Ishikawa (cell line): ENCODE results near the gene DICER1.

Source experiments
- CEBPB ChIP-seq: IDR thresholded peaks from 2 replicates; pipeline ENCODE4 v1.6.1; 2012
- CREB1 ChIP-seq: IDR thresholded peaks from 2 replicates; pipeline ENCODE4 v1.6.1; 2012; ENCODE audit warnings: low read depth
- EGR1 ChIP-seq: IDR thresholded peaks from 2 replicates; pipeline ENCODE4 v1.6.1; 2012
- EP300 ChIP-seq: IDR thresholded peaks from 2 replicates; pipeline ENCODE4 v1.6.1; 2012; ENCODE audit warnings: borderline replicate concordance
- FOXM1 ChIP-seq: IDR thresholded peaks from 2 replicates; pipeline ENCODE4 v1.6.1; 2012; ENCODE audit warnings: low read depth, borderline replicate concordance
- NFIC ChIP-seq: IDR thresholded peaks from 2 replicates; pipeline ENCODE4 v1.6.1; 2012
- RAD21 ChIP-seq: IDR thresholded peaks from 2 replicates; pipeline ENCODE4 v1.6.1; 2012; ENCODE audit warnings: low read depth
- TAF1 ChIP-seq: IDR thresholded peaks from 2 replicates; pipeline ENCODE4 v1.6.1; 2012; ENCODE audit warnings: low read depth, mild to moderate bottlenecking
- TCF12 ChIP-seq: IDR thresholded peaks from 2 replicates; pipeline ENCODE4 v1.6.1; 2012; ENCODE audit warnings: low read depth
- TEAD4 ChIP-seq: IDR thresholded peaks from 2 replicates; pipeline ENCODE4 v1.6.1; 2012
- USF1 ChIP-seq: IDR thresholded peaks from 2 replicates; pipeline ENCODE4 v1.6.1; 2012
- YY1 ChIP-seq: IDR thresholded peaks from 2 replicates; pipeline ENCODE4 v1.6.1; 2012; ENCODE audit warnings: low read depth
- ZBTB7A ChIP-seq: IDR thresholded peaks from 2 replicates; pipeline ENCODE4 v1.6.1; 2012; ENCODE audit warnings: low read depth
- TF ChIP-seq, protein P1 (sequence below): IDR thresholded peaks from 2 replicates; pipeline ENCODE4 v1.6.1; 2012
- TF ChIP-seq, protein P2 (sequence below): IDR thresholded peaks from 2 replicates; pipeline ENCODE4 v1.6.1; 2012; ENCODE audit warnings: low read depth, mild to moderate bottlenecking

The DICER1 gene

GRCh38 chr14:95078867-95079266 lies 78.5 kb downstream of the DICER1 start:
- no peak for TF ChIP-seq FOXM1
- TF ChIP-seq TAF1, result no peak
- no peak for TF ChIP-seq TCF12
- TF ChIP-seq ZBTB7A, result no peak
- no peak for TF ChIP-seq EGR1
- no peak for TF ChIP-seq RAD21

DNA sequence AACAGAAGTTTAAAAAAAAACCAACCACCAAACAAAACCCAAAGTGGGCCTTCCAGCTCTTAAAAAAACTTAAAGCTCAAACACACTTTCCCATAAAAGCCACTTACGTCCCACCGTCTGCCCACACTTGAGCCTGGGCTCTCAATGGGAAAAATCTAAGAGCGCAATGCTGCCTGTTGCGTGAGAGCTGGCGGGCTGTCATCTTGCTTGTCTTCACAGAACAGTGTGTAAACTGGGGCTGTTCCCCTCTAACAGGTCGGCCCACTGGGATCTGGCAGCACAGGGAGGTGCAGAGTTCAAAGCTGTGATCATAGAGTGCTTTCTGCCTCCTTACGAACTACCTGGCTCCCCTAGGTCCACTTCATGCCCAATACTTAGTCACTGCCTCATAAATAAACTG lies 80.0 kb downstream of the DICER1 start:
- no peak for TF ChIP-seq ZBTB7A
- no peak for TF ChIP-seq TAF1
- TF ChIP-seq RAD21, result no peak
- no peak for TF ChIP-seq NFIC
- no peak for TF ChIP-seq FOXM1
- no peak for TF ChIP-seq USF1
- no peak for TF ChIP-seq EGR1
- TF ChIP-seq, protein P1, sequence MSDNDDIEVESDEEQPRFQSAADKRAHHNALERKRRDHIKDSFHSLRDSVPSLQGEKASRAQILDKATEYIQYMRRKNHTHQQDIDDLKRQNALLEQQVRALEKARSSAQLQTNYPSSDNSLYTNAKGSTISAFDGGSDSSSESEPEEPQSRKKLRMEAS, result no peak
- TF ChIP-seq EP300, result no peak
- no peak for TF ChIP-seq TCF12
- TF ChIP-seq TEAD4, result no peak
- TF ChIP-seq YY1, result no peak
- TF ChIP-seq CREB1, result no peak
- TF ChIP-seq, protein P2, sequence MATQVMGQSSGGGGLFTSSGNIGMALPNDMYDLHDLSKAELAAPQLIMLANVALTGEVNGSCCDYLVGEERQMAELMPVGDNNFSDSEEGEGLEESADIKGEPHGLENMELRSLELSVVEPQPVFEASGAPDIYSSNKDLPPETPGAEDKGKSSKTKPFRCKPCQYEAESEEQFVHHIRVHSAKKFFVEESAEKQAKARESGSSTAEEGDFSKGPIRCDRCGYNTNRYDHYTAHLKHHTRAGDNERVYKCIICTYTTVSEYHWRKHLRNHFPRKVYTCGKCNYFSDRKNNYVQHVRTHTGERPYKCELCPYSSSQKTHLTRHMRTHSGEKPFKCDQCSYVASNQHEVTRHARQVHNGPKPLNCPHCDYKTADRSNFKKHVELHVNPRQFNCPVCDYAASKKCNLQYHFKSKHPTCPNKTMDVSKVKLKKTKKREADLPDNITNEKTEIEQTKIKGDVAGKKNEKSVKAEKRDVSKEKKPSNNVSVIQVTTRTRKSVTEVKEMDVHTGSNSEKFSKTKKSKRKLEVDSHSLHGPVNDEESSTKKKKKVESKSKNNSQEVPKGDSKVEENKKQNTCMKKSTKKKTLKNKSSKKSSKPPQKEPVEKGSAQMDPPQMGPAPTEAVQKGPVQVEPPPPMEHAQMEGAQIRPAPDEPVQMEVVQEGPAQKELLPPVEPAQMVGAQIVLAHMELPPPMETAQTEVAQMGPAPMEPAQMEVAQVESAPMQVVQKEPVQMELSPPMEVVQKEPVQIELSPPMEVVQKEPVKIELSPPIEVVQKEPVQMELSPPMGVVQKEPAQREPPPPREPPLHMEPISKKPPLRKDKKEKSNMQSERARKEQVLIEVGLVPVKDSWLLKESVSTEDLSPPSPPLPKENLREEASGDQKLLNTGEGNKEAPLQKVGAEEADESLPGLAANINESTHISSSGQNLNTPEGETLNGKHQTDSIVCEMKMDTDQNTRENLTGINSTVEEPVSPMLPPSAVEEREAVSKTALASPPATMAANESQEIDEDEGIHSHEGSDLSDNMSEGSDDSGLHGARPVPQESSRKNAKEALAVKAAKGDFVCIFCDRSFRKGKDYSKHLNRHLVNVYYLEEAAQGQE, result no peak
- TF ChIP-seq CEBPB, result no peak

GRCh38 chr14:95075789-95076188 lies 81.5 kb downstream of the DICER1 start:
- TF ChIP-seq ZBTB7A (no peak), USF1 (no peak), TCF12 (no peak), RAD21 (no peak), TEAD4 (no peak), NFIC (no peak), EGR1 (no peak)
- TF ChIP-seq, protein P2, result no peak
- TF ChIP-seq, protein P1, result no peak

- no peak for TF ChIP-seq ZBTB7A
- no peak for TF ChIP-seq EGR1
- TF ChIP-seq, protein P1, result no peak
- TF ChIP-seq, protein P2, result no peak
- TF ChIP-seq YY1, result no peak
- no peak for TF ChIP-seq CEBPB
- TF ChIP-seq TEAD4, result no peak
Observed at GRCh38 chr14:95073947-95074346, 83.4 kb downstream of the DICER1 start.

DNA sequence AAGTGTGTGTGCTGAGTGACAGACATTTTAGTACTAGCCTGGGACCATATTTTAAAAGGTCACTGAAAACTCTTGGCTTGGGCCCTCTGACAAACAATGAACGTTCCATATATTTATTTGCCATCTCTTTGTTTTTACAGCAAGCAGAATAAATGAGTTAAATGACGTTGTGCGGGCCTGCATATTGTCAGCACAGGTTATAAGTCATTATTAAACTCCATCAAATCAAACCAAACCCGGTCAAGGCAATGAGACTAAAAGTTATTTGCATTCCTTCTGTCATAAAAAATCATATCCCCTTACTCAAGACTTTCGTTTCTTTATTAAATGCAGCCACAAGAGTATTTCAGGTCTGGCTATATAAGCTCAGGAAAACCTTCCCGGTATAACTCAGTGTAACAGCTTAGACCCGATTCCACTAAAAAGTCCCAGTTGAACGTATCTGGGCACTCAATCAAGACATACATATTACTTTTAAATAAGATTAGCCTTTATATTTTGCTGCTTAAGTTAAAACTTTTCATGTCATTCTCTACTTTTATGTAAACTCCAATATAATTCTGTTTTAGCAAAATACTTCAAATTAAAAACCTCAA lies 84.9 kb downstream of the DICER1 start:
- TF ChIP-seq TAF1 (no peak), NFIC (no peak), EGR1 (no peak), TEAD4 (no peak), RAD21 (no peak), ZBTB7A (no peak), CREB1 (no peak), CEBPB (no peak), YY1 (no peak), TCF12 (no peak), EP300 (no peak)
- TF ChIP-seq, protein P1, result no peak
- TF ChIP-seq, protein P2, result no peak
